Measurements from ENCODE around the gene SH3PXD2A. TPM values are rescaled to one million over a fixed set of nuclear protein-coding genes. Genes with fewer than 3 reads are reported as not detected.

SH3PXD2A gene
- total and polyA plus RNA-seq, 7 experiments from 2014 or later: 0.54 to 20.5 (median 9.9) TPM

DNA sequence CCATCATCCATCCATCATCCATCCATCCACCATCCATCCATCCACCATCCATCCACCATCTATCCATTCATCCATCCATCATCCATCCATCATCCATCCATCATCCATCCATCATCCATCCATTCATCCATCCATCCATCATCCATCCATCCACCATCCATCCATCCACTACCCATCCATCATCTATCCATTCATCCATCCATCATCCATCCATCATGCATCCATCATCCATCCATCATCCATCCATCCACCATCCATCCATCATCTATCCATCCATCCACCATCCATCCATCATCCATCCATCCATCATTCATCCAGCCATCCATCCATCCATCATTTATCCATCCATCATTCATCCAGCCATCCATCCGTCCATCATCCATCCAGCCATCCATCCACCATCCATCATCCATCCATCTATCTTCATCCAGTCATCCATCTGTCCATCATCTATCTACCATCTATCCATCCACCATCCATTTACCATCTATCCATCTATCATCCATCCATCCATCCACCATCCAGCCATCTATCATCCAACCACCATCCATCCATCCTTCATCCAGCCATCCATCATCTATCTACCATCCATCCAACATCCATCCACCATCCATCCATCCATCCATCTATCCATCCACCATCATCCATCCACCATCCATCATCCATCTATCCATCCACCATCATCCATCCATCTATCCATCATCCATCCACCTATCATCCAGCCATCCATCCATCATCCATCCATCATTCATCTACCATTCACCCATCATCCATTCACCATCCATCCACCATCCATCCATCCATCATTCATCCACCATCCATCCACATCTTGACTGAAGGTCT lies 153.8 kb downstream of the SH3PXD2A start:
- Mint-ChIP-seq H3K27ac (no peak overlapping the region), H3K4me1 (peaks cover under 1 to 14% (median 1%) of the 10 kb centered on the region in 7 donors), H3K36me3 (no peaks in the 10 kb centered on the region), H3K9me3 (no peaks in the 10 kb centered on the region), H3K27me3 (peaks cover 0 to under 1% (median 0%) of the 10 kb centered on the region in 5 donors), H3K4me3 (no peak overlapping the region)
- no peaks in the 10 kb centered on the region for H3K36me3 ChIP-seq (ENCODE audit: control insufficient read depth in 2 of 3, insufficient read depth in 3 of 3, low read length in 3 of 3)
- no peak overlapping the region for H3K4me3 ChIP-seq (ENCODE audit: low read length)
- H3K4me1 ChIP-seq (ENCODE audit: control insufficient read depth in 2 of 2, insufficient read depth in 2 of 2, low read length in 2 of 2): peaks cover 4% of the 10 kb centered on the region in 2 donors
- intact Hi-C loops (cut with micrococcal nuclease): no loop called here
- ChIA-PET CTCF (interaction anchor here (1.6 kb wide), 1 partner anchor 10 kb away, joined by 8 read pairs; no protein-coding TSS in a partner anchor), POLR2A (no interaction called here)
- H3K27ac ChIP-seq (ENCODE audit: low read depth, low read length): no peak overlapping the region
- no peaks in the 10 kb centered on the region for H3K9me3 ChIP-seq (ENCODE audit: control insufficient read depth in 2 of 3, low read length in 3 of 3)
- ATAC-seq (no peak), DNase-seq (no peak)
- no peaks in the 10 kb centered on the region for H3K27me3 ChIP-seq (ENCODE audit: control insufficient read depth in 2 of 2, insufficient read depth in 2 of 2, low read length in 2 of 2)

DNA sequence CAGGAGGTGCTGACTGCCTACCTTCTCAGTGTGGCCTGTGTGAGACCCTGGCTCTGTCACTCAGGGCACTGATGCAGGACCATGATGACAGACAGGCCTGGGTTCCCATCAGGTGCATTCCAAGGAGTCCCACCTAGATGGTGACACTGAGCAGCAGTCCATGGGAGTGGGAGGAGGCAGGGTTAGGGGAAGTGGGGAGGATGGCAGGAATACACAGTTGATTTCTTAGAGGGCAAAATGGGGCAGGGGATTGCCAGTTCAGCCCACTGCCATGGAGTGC lies 155.0 kb downstream of the SH3PXD2A start:
- H3K4me3 ChIP-seq (ENCODE audit: low read length): no peak overlapping the region
- H3K36me3 ChIP-seq (ENCODE audit: control insufficient read depth in 2 of 3, insufficient read depth in 3 of 3, low read length in 3 of 3): no peaks in the 10 kb centered on the region
- H3K4me1 Mint-ChIP-seq: peaks cover 5 to 26% (median 8%) of the 10 kb centered on the region in 7 donors
- ChIA-PET CTCF (no interaction called here), POLR2A (no interaction called here)
- no peaks in the 10 kb centered on the region for H3K27me3 ChIP-seq (ENCODE audit: control insufficient read depth in 2 of 2, insufficient read depth in 2 of 2, low read length in 2 of 2)
- peaks cover 0 to 2% (median 0%) of the 10 kb centered on the region in 5 donors for H3K36me3 Mint-ChIP-seq
- no peak overlapping the region for H3K27ac ChIP-seq (ENCODE audit: low read depth, low read length)
- intact Hi-C loops (cut with micrococcal nuclease): no loop called here
- no peak for ATAC-seq
- DNase-seq: no peak
- H3K9me3 ChIP-seq (ENCODE audit: control insufficient read depth in 2 of 3, low read length in 3 of 3): no peaks in the 10 kb centered on the region
- no peaks in the 10 kb centered on the region for H3K9me3 Mint-ChIP-seq
- no peak overlapping the region for H3K4me3 Mint-ChIP-seq
- no peak overlapping the region for H3K27ac Mint-ChIP-seq
- H3K4me1 ChIP-seq (ENCODE audit: control insufficient read depth in 2 of 2, insufficient read depth in 2 of 2, low read length in 2 of 2): peaks cover 9 to 10% of the 10 kb centered on the region in 2 donors
- peaks cover 0 to 5% (median 0%) of the 10 kb centered on the region in 5 donors for H3K27me3 Mint-ChIP-seq

DNA sequence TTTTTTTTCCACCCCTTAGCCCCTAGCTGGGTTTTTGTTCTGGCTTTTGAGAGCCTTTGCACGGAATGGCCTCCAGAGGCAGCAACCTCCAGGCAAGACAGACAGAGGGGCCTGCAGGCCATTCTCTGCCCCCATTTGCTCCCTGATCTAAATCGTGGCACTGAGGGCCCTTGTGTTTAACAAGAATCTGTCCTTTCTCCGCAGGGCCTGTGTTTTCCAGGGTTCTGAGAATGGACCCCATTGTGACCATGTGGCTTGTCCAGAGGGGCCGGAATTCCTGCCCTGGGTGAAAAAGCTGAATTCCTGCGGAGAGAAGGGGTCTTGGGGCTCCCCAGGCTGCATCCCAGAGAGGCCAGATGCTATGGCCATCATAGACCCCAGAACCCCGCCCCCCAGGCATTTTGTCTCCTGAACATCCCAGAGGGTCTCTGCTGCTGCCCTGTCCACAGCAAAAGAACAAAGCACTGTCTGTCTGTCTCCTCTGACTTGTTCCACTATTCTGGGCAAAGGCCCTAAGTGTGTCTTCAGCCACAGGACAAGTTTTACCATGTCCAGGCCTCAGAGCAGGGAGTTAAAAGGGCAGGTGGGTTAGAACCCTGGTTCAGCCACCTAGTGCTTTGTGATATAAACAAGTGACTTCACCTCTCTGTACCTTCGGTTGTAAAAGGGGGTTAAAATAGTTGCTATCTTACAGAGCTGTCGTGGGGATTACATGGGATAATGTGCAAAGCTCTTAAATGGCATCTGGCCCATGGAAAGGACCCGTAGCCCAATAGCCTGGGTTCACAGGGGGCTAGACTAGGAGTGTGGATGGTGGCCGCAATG lies 155.6 kb downstream of the SH3PXD2A start:
- Histone ChIP-seq H3K27me3 (ENCODE audit: control insufficient read depth in 2 of 2, insufficient read depth in 2 of 2, low read length in 2 of 2) (no peaks in the 10 kb centered on the region), H3K27ac (ENCODE audit: low read depth, low read length) (no peak overlapping the region), H3K36me3 (ENCODE audit: control insufficient read depth in 2 of 3, insufficient read depth in 3 of 3, low read length in 3 of 3) (no peaks in the 10 kb centered on the region), H3K4me3 (ENCODE audit: low read length) (no peak overlapping the region), H3K9me3 (ENCODE audit: control insufficient read depth in 2 of 3, low read length in 3 of 3) (no peaks in the 10 kb centered on the region), H3K4me1 (ENCODE audit: control insufficient read depth in 2 of 2, insufficient read depth in 2 of 2, low read length in 2 of 2) (peaks cover 9 to 10% of the 10 kb centered on the region in 2 donors)
- H3K4me3 Mint-ChIP-seq: no peak overlapping the region
- H3K4me1 Mint-ChIP-seq: peaks cover 5 to 26% (median 8%) of the 10 kb centered on the region in 7 donors
- H3K27me3 Mint-ChIP-seq: peaks cover 0 to 5% (median 0%) of the 10 kb centered on the region in 5 donors
- ChIA-PET CTCF (no interaction called here), POLR2A (no interaction called here)
- H3K9me3 Mint-ChIP-seq: no peaks in the 10 kb centered on the region
- H3K36me3 Mint-ChIP-seq: peaks cover 0 to 2% (median 0%) of the 10 kb centered on the region in 5 donors
- ATAC-seq (no peak), DNase-seq (no peak)
- no peak overlapping the region for H3K27ac Mint-ChIP-seq
- intact Hi-C loops (cut with micrococcal nuclease): loop anchor here in 1 of 2 donors (5.0 kb wide), 1 partner anchor 422 kb away; the partner anchor contains the start of gene SFR1

DNA sequence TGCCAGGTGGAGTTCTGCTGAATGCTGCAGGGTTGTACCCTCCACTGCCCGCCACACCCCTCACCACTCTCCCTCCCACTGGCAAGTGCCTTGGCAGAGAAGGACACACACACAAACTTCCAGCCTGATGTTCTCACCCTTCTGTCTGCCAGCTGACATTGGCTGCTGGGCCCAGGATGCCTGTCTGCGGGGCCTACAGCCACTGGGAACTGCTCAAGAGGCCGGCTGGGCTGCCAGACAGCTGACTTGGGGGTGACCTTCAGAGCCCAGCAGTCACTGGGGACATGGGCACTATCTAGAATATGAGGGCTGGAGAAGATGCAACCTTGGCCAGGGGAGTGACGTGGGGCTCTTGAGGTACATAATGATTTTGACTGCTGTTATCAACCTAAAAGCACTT lies 157.1 kb downstream of the SH3PXD2A start:
- Mint-ChIP-seq H3K4me3 (no peak overlapping the region), H3K4me1 (peaks cover 10 to 38% (median 18%) of the 10 kb centered on the region in 7 donors), H3K27me3 (peaks cover 0 to 5% (median 0%) of the 10 kb centered on the region in 5 donors), H3K36me3 (peaks cover 0 to 2% (median 0%) of the 10 kb centered on the region in 5 donors), H3K9me3 (no peaks in the 10 kb centered on the region), H3K27ac (no peak overlapping the region)
- H3K27ac ChIP-seq (ENCODE audit: low read depth, low read length): no peak overlapping the region
- intact Hi-C loops (cut with micrococcal nuclease): loop anchor here in 1 of 2 donors (5.0 kb wide), 1 partner anchor 424 kb away; the partner anchor contains the start of gene SFR1
- ChIA-PET POLR2A (no interaction called here), CTCF (interaction anchor here (0.6 to 1.1 kb wide), 3 partner anchors 12 to 190 kb away, joined by 3 to 4 read pairs (median 3); no protein-coding TSS in a partner anchor)
- DNase-seq (no peak), ATAC-seq (no peak)
- no peaks in the 10 kb centered on the region for H3K9me3 ChIP-seq (ENCODE audit: control insufficient read depth in 2 of 3, low read length in 3 of 3)
- H3K27me3 ChIP-seq (ENCODE audit: control insufficient read depth in 2 of 2, insufficient read depth in 2 of 2, low read length in 2 of 2): no peaks in the 10 kb centered on the region
- no peaks in the 10 kb centered on the region for H3K36me3 ChIP-seq (ENCODE audit: control insufficient read depth in 2 of 3, insufficient read depth in 3 of 3, low read length in 3 of 3)
- H3K4me1 ChIP-seq (ENCODE audit: control insufficient read depth in 2 of 2, insufficient read depth in 2 of 2, low read length in 2 of 2): peaks cover 16 to 23% of the 10 kb centered on the region in 2 donors
- no peak overlapping the region for H3K4me3 ChIP-seq (ENCODE audit: low read length)

DNA sequence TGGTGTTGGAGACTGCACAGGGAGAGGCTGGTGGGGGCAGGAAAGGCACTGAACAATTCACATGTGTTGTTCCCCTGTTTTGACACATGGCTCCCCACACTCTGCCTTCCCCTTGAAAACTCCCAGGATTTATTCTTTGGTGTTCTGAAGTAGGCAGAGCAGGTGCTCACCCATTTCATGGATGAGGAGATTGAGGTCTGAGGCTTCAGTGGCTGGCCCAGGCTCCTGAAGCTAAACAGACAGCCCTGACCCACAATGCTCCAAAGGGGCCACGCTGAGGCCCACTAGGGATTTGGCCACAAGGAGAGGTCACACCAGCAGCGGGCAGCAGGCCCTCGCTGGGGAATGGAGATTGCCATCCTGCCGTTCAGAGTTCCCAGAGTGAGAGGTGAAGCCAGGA lies 157.6 kb downstream of the SH3PXD2A start:
- ATAC-seq: no peak
- intact Hi-C loops (cut with micrococcal nuclease): loop anchor here in 1 of 2 donors (5.0 kb wide), 1 partner anchor 425 kb away; the partner anchor contains the start of gene SFR1
- H3K27ac ChIP-seq (ENCODE audit: low read depth, low read length): no peak overlapping the region
- peaks cover 11 to 38% (median 19%) of the 10 kb centered on the region in 7 donors for H3K4me1 Mint-ChIP-seq
- POLR2A ChIA-PET: no interaction called here
- no peaks in the 10 kb centered on the region for H3K27me3 ChIP-seq (ENCODE audit: control insufficient read depth in 2 of 2, insufficient read depth in 2 of 2, low read length in 2 of 2)
- CTCF ChIA-PET: interaction anchor here (1.1 kb wide), 1 partner anchor 12 kb away, joined by 3 read pairs; no protein-coding TSS in a partner anchor
- no peak overlapping the region for H3K4me3 Mint-ChIP-seq
- H3K4me3 ChIP-seq (ENCODE audit: low read length): no peak overlapping the region
- no peaks in the 10 kb centered on the region for H3K36me3 ChIP-seq (ENCODE audit: control insufficient read depth in 2 of 3, insufficient read depth in 3 of 3, low read length in 3 of 3)
- H3K36me3 Mint-ChIP-seq: peaks cover 0 to 2% (median 0%) of the 10 kb centered on the region in 5 donors
- DNase-seq: no peak
- peaks cover 16 to 23% of the 10 kb centered on the region in 2 donors for H3K4me1 ChIP-seq (ENCODE audit: control insufficient read depth in 2 of 2, insufficient read depth in 2 of 2, low read length in 2 of 2)
- H3K27ac Mint-ChIP-seq: no peak overlapping the region
- H3K9me3 Mint-ChIP-seq: no peaks in the 10 kb centered on the region
- H3K9me3 ChIP-seq (ENCODE audit: control insufficient read depth in 2 of 3, low read length in 3 of 3): no peaks in the 10 kb centered on the region
- H3K27me3 Mint-ChIP-seq: peaks cover 0 to 5% (median 0%) of the 10 kb centered on the region in 5 donors

DNA sequence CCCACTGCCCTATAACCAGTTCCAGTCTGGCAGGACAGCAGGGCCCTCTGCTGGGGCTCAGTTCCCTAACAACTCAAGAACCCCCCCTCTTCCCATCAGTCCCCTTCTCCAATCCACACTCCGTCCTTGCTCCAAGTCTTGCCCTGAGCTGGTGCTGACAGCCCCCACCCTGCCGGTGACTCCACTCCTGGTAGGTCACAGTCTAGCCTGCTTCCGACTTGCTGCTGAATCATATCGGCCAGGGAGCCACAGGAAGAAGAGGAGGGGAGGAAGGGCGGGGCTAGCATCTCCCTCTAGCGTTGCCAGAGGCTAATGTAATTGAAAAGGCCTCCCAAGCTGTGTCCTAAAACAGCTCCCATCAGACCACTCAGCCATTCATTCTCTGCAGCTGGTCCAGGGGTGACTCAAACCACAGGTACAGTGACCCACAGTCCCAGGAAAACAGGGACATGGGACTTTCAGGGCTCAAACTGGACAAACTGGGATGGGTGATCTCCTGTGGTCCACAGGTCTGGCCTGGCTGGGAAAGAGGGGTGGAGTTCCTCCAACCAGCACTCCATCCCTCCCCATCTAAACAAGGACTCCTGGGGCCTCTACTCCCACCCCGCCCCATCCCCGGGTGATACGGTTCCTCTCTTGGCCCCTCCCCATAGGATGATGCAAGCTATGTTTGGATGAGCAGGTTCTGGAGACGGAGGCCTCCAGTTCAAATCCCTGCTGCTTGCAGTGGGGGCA lies 158.8 kb downstream of the SH3PXD2A start:
- intact Hi-C loops (cut with micrococcal nuclease): loop anchor here in 1 of 2 donors (5.0 kb wide), 1 partner anchor 426 kb away; the partner anchor contains the start of gene SFR1
- Mint-ChIP-seq H3K4me1 (peaks cover 15 to 43% (median 23%) of the 10 kb centered on the region in 7 donors), H3K27me3 (peaks cover 0 to 6% (median 0%) of the 10 kb centered on the region in 5 donors), H3K9me3 (no peaks in the 10 kb centered on the region), H3K27ac (peak overlapping the region in 6 of 9 donors; percentile 3 to 88 (median 64)), H3K4me3 (peak overlapping the region in 8 of 10 donors; percentile 7 to 83 (median 50)), H3K36me3 (peaks cover 0 to 2% (median 0%) of the 10 kb centered on the region in 5 donors)
- H3K27me3 ChIP-seq (ENCODE audit: control insufficient read depth in 2 of 2, insufficient read depth in 2 of 2, low read length in 2 of 2): no peaks in the 10 kb centered on the region
- no peaks in the 10 kb centered on the region for H3K36me3 ChIP-seq (ENCODE audit: control insufficient read depth in 2 of 3, insufficient read depth in 3 of 3, low read length in 3 of 3)
- ATAC-seq (peak; percentile 74), DNase-seq (peak in 7 of 9 donors; percentile 29 to 74 (median 35))
- H3K27ac ChIP-seq (ENCODE audit: low read depth, low read length): no peak overlapping the region
- no peak overlapping the region for H3K4me3 ChIP-seq (ENCODE audit: low read length)
- ChIA-PET POLR2A (interaction anchor here (0.6 kb wide), 1 partner anchor 424 kb away, joined by 3 read pairs; no protein-coding TSS in a partner anchor), CTCF (interaction anchor here (0.9 to 1.2 kb wide), 4 partner anchors 10 to 91 kb away, joined by 3 to 7 read pairs (median 4); no protein-coding TSS in a partner anchor)
- H3K4me1 ChIP-seq (ENCODE audit: control insufficient read depth in 2 of 2, insufficient read depth in 2 of 2, low read length in 2 of 2): peaks cover 16 to 27% of the 10 kb centered on the region in 2 donors
- no peaks in the 10 kb centered on the region for H3K9me3 ChIP-seq (ENCODE audit: control insufficient read depth in 2 of 3, low read length in 3 of 3)
